Midbrain (tissue), 1 donor: ENCODE results near the gene TTC4.
A peak's percentile ranks its signal among the peaks of the same experiment; 100 is the strongest.

ENCODE experiments used
- DNase-seq: peaks from one replicate; lab custom pipeline; 2025; lab: John Stamatoyannopoulos, UW

TTC4 gene

DNA sequence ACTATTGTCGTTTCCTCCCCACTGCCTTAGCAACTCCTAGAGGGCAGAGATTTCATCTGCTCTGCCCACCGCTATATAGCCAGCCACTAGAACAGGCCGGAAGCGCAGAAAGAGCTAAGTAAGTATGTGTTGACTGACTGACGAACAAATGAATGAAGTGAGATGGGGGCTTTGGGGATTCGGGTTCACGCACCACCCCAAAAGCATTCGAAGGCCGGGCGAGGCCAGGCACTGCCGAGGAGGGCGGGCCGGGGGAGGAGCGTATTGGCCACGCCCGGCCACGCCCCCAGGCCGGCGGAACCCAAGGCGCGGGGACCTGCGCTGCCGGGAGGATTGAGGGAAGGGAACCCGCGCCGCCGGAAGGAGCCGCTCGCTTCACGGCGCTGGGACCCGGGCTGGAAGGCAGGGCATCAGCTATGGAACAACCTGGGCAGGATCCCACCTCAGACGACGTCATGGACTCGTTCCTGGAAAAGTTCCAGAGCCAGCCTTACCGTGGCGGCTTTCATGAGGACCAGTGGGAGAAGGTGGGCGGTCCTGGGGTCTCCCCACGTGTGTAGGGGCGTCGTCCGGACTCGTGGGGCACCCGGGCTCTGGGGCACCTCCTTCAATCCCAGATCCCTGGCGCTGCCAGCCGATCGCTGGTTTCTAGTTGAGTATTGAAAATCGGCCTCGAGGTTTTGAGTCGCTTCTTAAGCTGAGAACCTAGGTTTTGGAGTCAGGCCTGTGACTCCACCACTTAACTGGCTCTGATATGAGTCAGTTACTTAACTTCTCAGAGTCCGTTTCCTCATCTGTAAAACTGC, at the start of gene TTC4:
TSS of gene TTC4 (plus strand) at position 369 of the 806 bp plus-strand sequence. CDS start at position 417, 48 bp downstream.
- peak; percentile 89 for DNase-seq

- no peak for DNase-seq
Measured at GRCh38 chr1:54666333-54666732, 49.3 kb upstream of the TTC4 start.

DNA sequence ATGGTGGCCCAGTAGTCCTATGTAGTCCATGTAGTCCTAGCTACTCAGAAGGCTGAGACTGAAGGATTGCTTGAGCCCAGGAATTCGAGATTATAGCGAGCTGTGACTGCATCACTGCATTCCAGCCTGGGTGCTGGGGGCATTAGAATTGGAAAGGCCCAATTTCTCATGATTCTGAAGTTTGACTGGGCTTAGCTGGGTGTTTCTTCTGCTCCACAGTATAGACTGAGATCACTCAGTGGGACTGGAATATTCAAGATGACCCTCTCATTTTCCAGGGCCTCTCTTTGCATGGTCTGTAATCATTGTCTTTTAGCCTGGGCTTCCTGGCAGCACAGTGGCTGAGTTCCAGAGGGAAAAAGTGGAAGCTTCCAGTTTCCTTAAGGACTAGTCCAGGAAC, 47.9 kb upstream of the TTC4 start:
- DNase-seq = no peak

GRCh38 chr1:54668567-54668966, 47.1 kb upstream of the TTC4 start:
- DNase-seq = no peak

GRCh38 chr1:54671985-54672608, 43.6 kb upstream of the TTC4 start:
- DNase-seq = no peak

GRCh38 chr1:54678776-54679643, 36.7 kb upstream of the TTC4 start:
- no peak for DNase-seq

DNA sequence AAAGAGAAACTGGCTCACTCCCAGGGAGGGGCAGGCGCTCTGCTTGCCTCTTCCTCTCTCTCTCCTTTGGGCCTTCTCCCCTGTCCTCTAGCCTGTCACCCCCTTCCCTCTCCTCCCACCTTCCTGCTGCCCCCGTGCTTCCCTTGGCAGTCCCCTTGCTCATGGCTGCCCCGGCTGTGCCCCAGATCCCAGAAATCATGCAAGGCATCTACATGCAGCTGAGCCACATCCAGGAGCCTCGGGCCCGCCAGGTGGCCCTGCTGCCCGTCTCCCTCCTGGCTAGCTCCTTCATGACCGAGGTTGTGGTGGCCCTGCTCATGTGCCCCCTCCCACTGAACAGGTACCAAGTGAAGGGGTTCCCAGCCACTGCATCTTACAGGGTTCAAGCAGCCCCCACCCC, 36.0 kb upstream of the TTC4 start:
- DNase-seq = no peak

GRCh38 chr1:54680387-54680786, 35.3 kb upstream of the TTC4 start:
- DNase-seq = no peak

DNA sequence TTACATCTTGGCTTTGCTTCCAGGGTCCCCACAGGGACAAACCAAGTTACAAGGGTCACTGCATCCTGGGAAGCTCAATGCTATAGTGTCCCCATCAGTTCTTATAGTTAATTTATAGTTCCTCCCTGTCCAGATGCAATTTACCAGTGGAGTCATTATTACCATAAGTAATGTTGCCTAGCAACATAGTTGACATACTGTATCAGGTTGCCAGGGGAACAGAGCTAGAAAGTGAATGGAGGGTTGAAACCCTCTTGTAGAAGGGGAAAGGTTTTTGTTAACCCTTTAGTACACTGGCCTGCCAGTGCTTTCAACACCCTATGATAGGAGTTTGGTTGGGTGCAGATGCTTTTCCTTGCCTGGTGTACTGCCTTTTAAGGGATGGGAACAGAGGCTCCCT, 34.3 kb upstream of the TTC4 start:
- DNase-seq = no peak

DNA sequence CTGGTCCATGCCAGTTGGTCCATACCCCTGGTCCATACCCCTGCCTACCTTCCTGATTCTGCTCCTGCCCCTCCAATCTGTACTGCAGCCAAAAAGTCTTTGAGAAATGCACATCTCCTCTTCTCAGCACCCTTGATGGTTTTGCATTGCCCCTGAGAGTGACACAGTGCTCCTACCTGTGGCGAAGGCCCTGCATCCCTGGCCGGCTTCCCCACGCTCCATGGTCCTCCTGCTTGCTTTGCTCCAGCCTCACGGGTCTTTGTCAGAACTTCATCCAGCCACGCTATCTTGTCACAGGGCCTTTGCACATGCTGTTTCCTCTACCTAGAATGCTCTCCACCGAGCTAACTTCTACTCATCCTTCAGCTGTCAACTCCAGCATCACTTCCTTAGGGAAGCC, 32.2 kb upstream of the TTC4 start:
- DNase-seq = no peak

DNA sequence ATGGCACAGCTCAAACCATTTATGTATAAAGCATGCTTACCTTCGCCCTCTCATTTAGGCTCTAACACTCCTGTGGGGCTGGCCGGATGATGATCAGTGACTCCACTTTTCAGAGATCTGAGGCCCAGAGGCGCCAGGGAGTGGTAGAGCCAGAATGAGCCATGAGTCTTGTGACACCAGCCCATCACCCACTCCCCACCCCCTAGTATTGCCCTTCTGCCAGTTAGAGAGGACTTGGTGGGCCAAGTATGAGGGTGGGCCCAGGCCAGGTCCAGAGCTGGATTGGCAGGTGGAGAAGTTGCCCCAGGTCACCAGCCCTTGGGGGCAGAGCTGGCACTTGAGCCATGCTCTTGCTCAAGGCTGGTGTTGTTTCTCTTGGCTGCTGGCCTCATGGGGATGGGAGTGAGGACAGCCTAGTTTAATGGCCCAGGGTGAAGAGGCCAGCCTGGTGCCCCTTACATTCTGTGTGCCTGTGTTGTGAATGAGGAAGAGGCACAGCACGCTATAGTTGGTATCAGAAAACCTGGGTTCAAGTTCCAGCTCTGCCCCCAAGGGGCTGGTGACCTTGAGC, 30.2 kb upstream of the TTC4 start:
- DNase-seq = no peak

GRCh38 chr1:54686155-54686554, 29.5 kb upstream of the TTC4 start:
- no peak for DNase-seq

GRCh38 chr1:54694771-54695170, 20.9 kb upstream of the TTC4 start:
- DNase-seq = no peak

DNA sequence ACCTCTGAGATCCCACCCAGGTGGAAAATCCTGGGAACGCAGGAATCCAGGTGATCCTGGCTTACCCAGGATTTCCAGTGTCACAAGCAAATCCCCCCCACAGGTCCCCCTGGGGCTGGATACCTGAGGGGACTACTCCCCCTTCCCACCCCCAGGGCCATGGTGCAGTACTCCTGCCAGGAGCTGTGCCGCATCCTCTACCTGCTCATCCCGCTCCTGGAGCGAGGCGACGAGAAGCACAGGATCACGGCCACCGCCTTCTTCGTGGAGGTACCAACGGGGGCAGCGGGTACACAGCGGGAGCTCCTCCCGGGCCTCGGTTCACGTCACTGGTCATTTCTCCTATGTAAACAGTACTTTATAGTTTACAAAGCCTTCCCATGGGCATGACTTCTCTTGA, 20.4 kb upstream of the TTC4 start:
- no peak for DNase-seq

GRCh38 chr1:54695764-54696163, 19.9 kb upstream of the TTC4 start:
- no peak for DNase-seq

- no peak for DNase-seq
Measured at GRCh38 chr1:54696262-54696661, 19.4 kb upstream of the TTC4 start.

- no peak for DNase-seq
Measured at GRCh38 chr1:54697896-54698295, 17.8 kb upstream of the TTC4 start.

DNA sequence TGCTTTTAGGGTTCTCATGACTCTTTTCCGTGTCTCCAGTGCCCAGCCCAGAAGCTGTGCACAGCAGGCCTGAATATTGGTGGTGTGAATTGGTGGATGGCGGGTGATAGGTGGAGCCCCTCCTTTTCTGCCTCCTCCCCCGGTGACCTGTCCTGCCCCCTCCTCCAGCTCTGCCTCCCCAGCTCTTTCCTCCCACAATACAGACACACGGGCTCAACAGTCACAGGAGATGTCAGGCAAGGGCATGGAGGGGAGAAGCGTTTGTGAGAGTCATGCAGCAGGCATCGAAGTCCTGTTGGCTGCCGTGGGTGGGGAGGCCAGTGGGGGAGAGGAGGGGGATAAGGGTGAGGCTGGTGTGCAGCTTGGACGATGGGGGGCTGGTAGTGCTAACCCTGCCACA, 17.3 kb upstream of the TTC4 start:
- DNase-seq = no peak

- DNase-seq = no peak
Measured at GRCh38 chr1:54699936-54700525, 15.6 kb upstream of the TTC4 start.

DNA sequence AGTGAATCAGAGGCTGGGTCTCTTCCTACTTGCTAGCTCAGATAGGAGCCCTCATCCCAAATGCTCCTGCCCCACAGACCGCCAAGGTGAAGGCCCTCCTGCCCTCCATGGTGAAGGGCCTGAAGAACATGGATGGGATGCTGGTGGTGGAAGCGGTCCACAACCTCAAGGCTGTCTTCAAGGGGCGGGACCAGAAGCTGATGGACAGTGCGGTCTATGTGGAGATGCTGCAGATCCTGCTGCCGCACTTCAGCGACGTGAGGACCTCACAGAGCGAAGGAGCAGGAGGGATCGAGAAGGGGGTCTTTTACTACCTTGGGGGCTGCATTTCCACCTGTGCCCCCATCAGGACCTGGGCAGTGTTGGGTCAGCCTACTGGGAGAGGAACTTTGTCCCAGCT, 14.6 kb upstream of the TTC4 start:
- no peak for DNase-seq

DNA sequence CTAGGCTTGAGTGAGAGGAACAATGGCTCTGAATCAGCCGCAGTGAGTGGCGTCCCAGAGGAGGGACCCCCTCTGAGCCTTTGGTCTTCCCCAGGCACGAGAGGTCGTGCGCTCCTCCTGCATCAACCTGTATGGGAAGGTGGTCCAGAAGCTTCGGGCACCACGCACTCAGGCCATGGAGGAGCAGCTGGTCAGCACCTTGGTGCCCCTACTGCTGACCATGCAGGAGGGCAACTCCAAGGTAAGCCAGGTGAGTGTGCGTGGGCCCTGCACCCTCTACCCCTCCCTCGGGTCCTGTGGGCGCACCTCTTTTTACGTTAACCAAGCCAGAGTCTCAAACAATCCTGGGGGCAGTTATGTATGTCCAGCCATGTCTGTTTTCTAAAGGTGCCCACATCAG, 13.7 kb upstream of the TTC4 start:
- no peak for DNase-seq

GRCh38 chr1:54703471-54703870, 12.2 kb upstream of the TTC4 start:
- no peak for DNase-seq
